ENCODE results near the gene GRIK4.

GRIK4 gene

GRCh38 chr11:120811731-120812130 lies 300.2 kb downstream of the GRIK4 start:
- no peak overlapping the region for H3K4me3 ChIP-seq (ENCODE audit: low read length in 2 of 2)
- no peaks in the 10 kb centered on the region for H3K36me3 ChIP-seq (ENCODE audit: control insufficient read depth in 2 of 2, insufficient read depth in 2 of 2, low read length in 2 of 2)
- no peaks in the 10 kb centered on the region for H3K4me1 ChIP-seq (ENCODE audit: control insufficient read depth in 2 of 2, insufficient read depth in 2 of 2, low read length in 2 of 2)
- H3K27me3 ChIP-seq (ENCODE audit: control insufficient read depth in 2 of 2, insufficient read depth in 2 of 2, low read length in 2 of 2), result peaks cover 0 to 8% of the 10 kb centered on the region in 2 donors
- no peak overlapping the region for H3K27ac ChIP-seq (ENCODE audit: low read depth in 2 of 2, low read length in 2 of 2)
- H3K9ac ChIP-seq (ENCODE audit: low read depth in 1 of 2, low read length in 2 of 2), result no peak overlapping the region
- H3K9me3 ChIP-seq (ENCODE audit: control insufficient read depth in 2 of 2, low read length in 2 of 2), result no peaks in the 10 kb centered on the region

- Histone ChIP-seq H3K27ac (ENCODE audit: low read depth in 2 of 2, low read length in 2 of 2) (no peak overlapping the region), H3K4me1 (ENCODE audit: control insufficient read depth in 2 of 2, insufficient read depth in 2 of 2, low read length in 2 of 2) (no peaks in the 10 kb centered on the region), H3K9ac (ENCODE audit: low read depth in 1 of 2, low read length in 2 of 2) (no peak overlapping the region), H3K4me3 (ENCODE audit: low read length in 2 of 2) (no peak overlapping the region), H3K36me3 (ENCODE audit: control insufficient read depth in 2 of 2, insufficient read depth in 2 of 2, low read length in 2 of 2) (no peaks in the 10 kb centered on the region), H3K9me3 (ENCODE audit: control insufficient read depth in 2 of 2, low read length in 2 of 2) (no peaks in the 10 kb centered on the region), H3K27me3 (ENCODE audit: control insufficient read depth in 2 of 2, insufficient read depth in 2 of 2, low read length in 2 of 2) (peaks cover 0 to 5% of the 10 kb centered on the region in 2 donors)
Observed at GRCh38 chr11:120814531-120815318, 303.2 kb downstream of the GRIK4 start.

GRCh38 chr11:120815319-120816100 lies 304.0 kb downstream of the GRIK4 start:
- H3K27me3 ChIP-seq (ENCODE audit: control insufficient read depth in 2 of 2, insufficient read depth in 2 of 2, low read length in 2 of 2), result peaks cover 0 to 5% of the 10 kb centered on the region in 2 donors

GRCh38 chr11:120816176-120816575 lies 304.6 kb downstream of the GRIK4 start:
- H3K36me3 ChIP-seq (ENCODE audit: control insufficient read depth in 2 of 2, insufficient read depth in 2 of 2, low read length in 2 of 2), result no peaks in the 10 kb centered on the region
- peaks cover 0 to 5% of the 10 kb centered on the region in 2 donors for H3K27me3 ChIP-seq (ENCODE audit: control insufficient read depth in 2 of 2, insufficient read depth in 2 of 2, low read length in 2 of 2)
- no peaks in the 10 kb centered on the region for H3K9me3 ChIP-seq (ENCODE audit: control insufficient read depth in 2 of 2, low read length in 2 of 2)
- H3K4me1 ChIP-seq (ENCODE audit: control insufficient read depth in 2 of 2, insufficient read depth in 2 of 2, low read length in 2 of 2), result no peaks in the 10 kb centered on the region
- no peak overlapping the region for H3K27ac ChIP-seq (ENCODE audit: low read depth in 2 of 2, low read length in 2 of 2)
- H3K4me3 ChIP-seq (ENCODE audit: low read length in 2 of 2), result no peak overlapping the region
- H3K9ac ChIP-seq (ENCODE audit: low read depth in 1 of 2, low read length in 2 of 2), result no peak overlapping the region

More at GRCh38 chr11:120815319-120816100, 304.0 kb downstream of the GRIK4 start:
- Histone ChIP-seq H3K27ac (ENCODE audit: low read depth in 2 of 2, low read length in 2 of 2) (no peak overlapping the region), H3K9ac (ENCODE audit: low read depth in 1 of 2, low read length in 2 of 2) (no peak overlapping the region), H3K36me3 (ENCODE audit: control insufficient read depth in 2 of 2, insufficient read depth in 2 of 2, low read length in 2 of 2) (no peaks in the 10 kb centered on the region), H3K9me3 (ENCODE audit: control insufficient read depth in 2 of 2, low read length in 2 of 2) (no peaks in the 10 kb centered on the region), H3K4me1 (ENCODE audit: control insufficient read depth in 2 of 2, insufficient read depth in 2 of 2, low read length in 2 of 2) (no peaks in the 10 kb centered on the region), H3K4me3 (ENCODE audit: low read length in 2 of 2) (no peak overlapping the region)

- Histone ChIP-seq H3K9me3 (ENCODE audit: control insufficient read depth in 2 of 2, low read length in 2 of 2) (no peaks in the 10 kb centered on the region), H3K36me3 (ENCODE audit: control insufficient read depth in 2 of 2, insufficient read depth in 2 of 2, low read length in 2 of 2) (no peaks in the 10 kb centered on the region), H3K4me1 (ENCODE audit: control insufficient read depth in 2 of 2, insufficient read depth in 2 of 2, low read length in 2 of 2) (no peaks in the 10 kb centered on the region), H3K27me3 (ENCODE audit: control insufficient read depth in 2 of 2, insufficient read depth in 2 of 2, low read length in 2 of 2) (peaks cover 0 to 5% of the 10 kb centered on the region in 2 donors), H3K27ac (ENCODE audit: low read depth in 2 of 2, low read length in 2 of 2) (no peak overlapping the region), H3K9ac (ENCODE audit: low read depth in 1 of 2, low read length in 2 of 2) (no peak overlapping the region), H3K4me3 (ENCODE audit: low read length in 2 of 2) (no peak overlapping the region)
Observed at GRCh38 chr11:120816711-120817110, 305.2 kb downstream of the GRIK4 start.

- peaks cover 0 to 5% of the 10 kb centered on the region in 2 donors for H3K27me3 ChIP-seq (ENCODE audit: control insufficient read depth in 2 of 2, insufficient read depth in 2 of 2, low read length in 2 of 2)
- no peak overlapping the region for H3K27ac ChIP-seq (ENCODE audit: low read depth in 2 of 2, low read length in 2 of 2)
- H3K9me3 ChIP-seq (ENCODE audit: control insufficient read depth in 2 of 2, low read length in 2 of 2), result no peaks in the 10 kb centered on the region
- H3K9ac ChIP-seq (ENCODE audit: low read depth in 1 of 2, low read length in 2 of 2), result no peak overlapping the region
- H3K36me3 ChIP-seq (ENCODE audit: control insufficient read depth in 2 of 2, insufficient read depth in 2 of 2, low read length in 2 of 2), result no peaks in the 10 kb centered on the region
- no peaks in the 10 kb centered on the region for H3K4me1 ChIP-seq (ENCODE audit: control insufficient read depth in 2 of 2, insufficient read depth in 2 of 2, low read length in 2 of 2)
- H3K4me3 ChIP-seq (ENCODE audit: low read length in 2 of 2), result no peak overlapping the region
Observed at GRCh38 chr11:120817158-120817557, 305.6 kb downstream of the GRIK4 start.

GRCh38 chr11:120818097-120818496 lies 306.5 kb downstream of the GRIK4 start:
- no peak overlapping the region for H3K9ac ChIP-seq (ENCODE audit: low read depth in 1 of 2, low read length in 2 of 2)
- H3K9me3 ChIP-seq (ENCODE audit: control insufficient read depth in 2 of 2, low read length in 2 of 2), result no peaks in the 10 kb centered on the region
- peaks cover 0 to 2% of the 10 kb centered on the region in 2 donors for H3K27me3 ChIP-seq (ENCODE audit: control insufficient read depth in 2 of 2, insufficient read depth in 2 of 2, low read length in 2 of 2)
- H3K36me3 ChIP-seq (ENCODE audit: control insufficient read depth in 2 of 2, insufficient read depth in 2 of 2, low read length in 2 of 2), result no peaks in the 10 kb centered on the region
- no peak overlapping the region for H3K27ac ChIP-seq (ENCODE audit: low read depth in 2 of 2, low read length in 2 of 2)
- no peak overlapping the region for H3K4me3 ChIP-seq (ENCODE audit: low read length in 2 of 2)
- no peaks in the 10 kb centered on the region for H3K4me1 ChIP-seq (ENCODE audit: control insufficient read depth in 2 of 2, insufficient read depth in 2 of 2, low read length in 2 of 2)

GRCh38 chr11:120819003-120819402 lies 307.5 kb downstream of the GRIK4 start:
- Histone ChIP-seq H3K27ac (ENCODE audit: low read depth in 2 of 2, low read length in 2 of 2) (no peak overlapping the region), H3K4me3 (ENCODE audit: low read length in 2 of 2) (no peak overlapping the region), H3K9ac (ENCODE audit: low read depth in 1 of 2, low read length in 2 of 2) (no peak overlapping the region), H3K9me3 (ENCODE audit: control insufficient read depth in 2 of 2, low read length in 2 of 2) (no peaks in the 10 kb centered on the region), H3K27me3 (ENCODE audit: control insufficient read depth in 2 of 2, insufficient read depth in 2 of 2, low read length in 2 of 2) (peaks cover 0 to 2% of the 10 kb centered on the region in 2 donors), H3K36me3 (ENCODE audit: control insufficient read depth in 2 of 2, insufficient read depth in 2 of 2, low read length in 2 of 2) (no peaks in the 10 kb centered on the region), H3K4me1 (ENCODE audit: control insufficient read depth in 2 of 2, insufficient read depth in 2 of 2, low read length in 2 of 2) (no peaks in the 10 kb centered on the region)

GRCh38 chr11:120819437-120820365 lies 308.2 kb downstream of the GRIK4 start:
- no peak overlapping the region for H3K27ac ChIP-seq (ENCODE audit: low read depth in 2 of 2, low read length in 2 of 2)
- H3K36me3 ChIP-seq (ENCODE audit: control insufficient read depth in 2 of 2, insufficient read depth in 2 of 2, low read length in 2 of 2), result no peaks in the 10 kb centered on the region
- no peak overlapping the region for H3K4me3 ChIP-seq (ENCODE audit: low read length in 2 of 2)
- H3K27me3 ChIP-seq (ENCODE audit: control insufficient read depth in 2 of 2, insufficient read depth in 2 of 2, low read length in 2 of 2), result peaks cover 0 to 2% of the 10 kb centered on the region in 2 donors
- no peaks in the 10 kb centered on the region for H3K4me1 ChIP-seq (ENCODE audit: control insufficient read depth in 2 of 2, insufficient read depth in 2 of 2, low read length in 2 of 2)
- H3K9ac ChIP-seq (ENCODE audit: low read depth in 1 of 2, low read length in 2 of 2), result no peak overlapping the region
- no peaks in the 10 kb centered on the region for H3K9me3 ChIP-seq (ENCODE audit: control insufficient read depth in 2 of 2, low read length in 2 of 2)

Measured in mucosa of rectum (tissue), 2 donors.